ENCODE measurements around the gene PPY. TPM values are rescaled to one million over a fixed set of nuclear protein-coding genes. Genes with fewer than 3 reads are reported as not detected.
"Not testable (repeated sequence)": the region's sequence is repeated elsewhere in the genome, so short reads cannot be mapped to it uniquely, and the experiment has no call there.

PPY gene
- total RNA-seq, 2 experiments from 2014 or later = not detected

DNA sequence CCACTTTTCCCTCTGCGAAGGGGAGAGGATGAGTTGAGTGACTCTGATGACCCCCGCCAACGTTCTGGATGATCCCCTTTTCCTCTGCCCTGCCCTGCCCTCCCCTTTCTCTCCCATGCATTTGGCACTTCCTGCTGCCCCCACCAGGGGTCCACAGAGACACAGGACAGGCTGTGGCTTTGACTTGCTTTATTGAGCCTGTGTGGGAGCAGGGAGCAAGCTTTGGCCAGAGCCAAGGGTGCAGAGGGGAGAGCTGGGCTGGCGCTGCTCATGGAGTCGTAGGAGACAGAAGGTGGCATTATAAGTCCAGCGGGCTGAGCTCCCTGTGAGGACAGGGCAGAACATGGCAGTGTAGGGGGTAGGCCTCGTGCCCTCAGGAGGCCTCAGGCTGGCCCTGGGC lies 1.6 kb downstream of the PPY start:
- ChIA-PET POLR2A (interaction anchor here (0.6 kb wide), 1 partner anchor 571 kb away, joined by 4 read pairs; no protein-coding TSS in a partner anchor), CTCF (interaction anchor here (0.7 to 1.2 kb wide), 2 partner anchors 10 to 17 kb away, joined by 3 read pairs; no protein-coding TSS in a partner anchor)
- Mint-ChIP-seq H3K4me3 (no peak overlapping the region), H3K4me1 (peaks cover 10% of the 10 kb centered on the region), H3K27ac (no peak overlapping the region), H3K36me3 (ENCODE audit: low read depth) (no peaks in the 10 kb centered on the region), H3K27me3 (peaks cover 9% of the 10 kb centered on the region), H3K9me3 (ENCODE audit: low read depth) (no peaks in the 10 kb centered on the region)
- intact Hi-C loops (cut with DNase I, micrococcal nuclease) = no loop called here
- DNase-seq = peak; percentile 43
- no peak for ATAC-seq

DNA sequence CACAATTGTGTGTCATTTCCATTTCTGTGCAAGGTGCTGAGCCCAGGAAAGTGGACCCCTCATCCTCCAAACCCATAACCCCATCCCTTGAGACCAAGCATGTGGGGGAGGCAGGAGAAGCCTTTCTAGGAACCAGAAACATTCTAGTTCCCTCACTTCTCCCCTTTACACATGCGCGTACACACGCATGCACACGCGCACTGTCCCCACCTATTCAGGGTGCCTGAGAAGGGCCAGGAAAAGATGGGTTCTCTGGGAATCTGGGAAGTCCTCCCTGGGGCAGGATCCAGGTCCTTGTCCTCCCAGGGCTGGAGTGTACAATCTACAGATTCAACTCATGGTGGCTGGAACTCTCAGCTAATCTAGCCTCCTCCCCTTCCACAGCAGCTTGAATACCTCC lies 2.4 kb downstream of the PPY start:
- ATAC-seq (no peak), DNase-seq (no peak)
- no peak overlapping the region for H3K27ac Mint-ChIP-seq
- ChIA-PET CTCF (interaction anchor here (1.2 kb wide), 1 partner anchor 9 kb away, joined by 3 read pairs; no protein-coding TSS in a partner anchor), POLR2A (no interaction called here)
- no peaks in the 10 kb centered on the region for H3K36me3 Mint-ChIP-seq (ENCODE audit: low read depth)
- no peak overlapping the region for H3K4me3 Mint-ChIP-seq
- H3K4me1 Mint-ChIP-seq = peaks cover 9% of the 10 kb centered on the region
- peaks cover 9% of the 10 kb centered on the region for H3K27me3 Mint-ChIP-seq
- intact Hi-C loops (cut with DNase I, micrococcal nuclease) = no loop called here
- H3K9me3 Mint-ChIP-seq (ENCODE audit: low read depth) = no peaks in the 10 kb centered on the region

DNA sequence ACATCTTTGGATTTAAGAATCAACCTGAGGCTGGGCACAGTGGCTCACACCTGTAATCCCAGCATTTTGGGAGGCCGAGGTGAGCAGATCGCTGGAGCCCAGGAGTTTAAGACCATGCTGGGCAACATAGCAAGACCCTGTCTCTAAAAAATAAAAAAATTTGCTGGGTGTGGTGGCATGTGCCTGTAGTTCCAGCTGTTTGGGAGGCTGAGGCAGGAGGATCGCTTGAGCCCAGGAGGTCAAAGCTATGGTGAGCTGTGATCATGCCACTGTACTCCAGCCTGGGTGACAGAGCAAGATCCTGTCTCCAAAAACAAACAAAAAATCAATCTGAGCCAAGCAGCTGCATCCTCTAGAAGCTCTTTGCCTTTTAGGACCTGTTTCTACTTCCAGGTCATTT lies 2.8 kb downstream of the PPY start:
- POLR2A ChIA-PET; H3K4me3 Mint-ChIP-seq; intact Hi-C loops (cut with DNase I, micrococcal nuclease); H3K36me3 Mint-ChIP-seq (ENCODE audit: low read depth); H3K27me3 Mint-ChIP-seq; DNase-seq; ATAC-seq; H3K9me3 Mint-ChIP-seq (ENCODE audit: low read depth); H3K27ac Mint-ChIP-seq; H3K4me1 Mint-ChIP-seq: not testable (repeated sequence)
- CTCF ChIA-PET = interaction anchor here (1.0 kb wide), 1 partner anchor 65 kb away, joined by 3 read pairs; no protein-coding TSS in a partner anchor

DNA sequence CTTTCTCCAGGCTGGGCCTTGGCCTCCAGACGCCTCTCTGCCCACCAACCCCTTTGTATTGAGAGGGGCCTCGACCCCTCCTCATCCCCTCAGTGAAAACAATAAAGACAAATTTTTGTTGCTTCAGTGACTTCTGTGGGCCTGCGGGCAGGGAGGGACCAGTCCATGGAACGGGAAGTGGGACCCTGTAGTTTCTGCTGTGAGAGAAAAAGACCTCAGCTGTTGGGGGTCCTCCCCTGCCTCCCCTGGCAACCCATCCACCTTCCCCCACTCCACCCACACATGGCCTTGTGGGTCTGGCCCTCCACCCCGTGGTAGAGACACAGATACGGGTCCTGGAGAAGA lies 3.5 kb downstream of the PPY start:
- peaks cover 4% of the 10 kb centered on the region for H3K4me1 Mint-ChIP-seq
- H3K27me3 Mint-ChIP-seq = peaks cover 9% of the 10 kb centered on the region
- DNase-seq (no peak), ATAC-seq (no peak)
- ChIA-PET POLR2A (no interaction called here), CTCF (interaction anchor here (1.0 kb wide), 2 partner anchors 66 to 103 kb away, joined by 3 to 6 read pairs; no protein-coding TSS in a partner anchor)
- no peak overlapping the region for H3K4me3 Mint-ChIP-seq
- H3K27ac Mint-ChIP-seq = no peak overlapping the region
- no peaks in the 10 kb centered on the region for H3K9me3 Mint-ChIP-seq (ENCODE audit: low read depth)
- H3K36me3 Mint-ChIP-seq (ENCODE audit: low read depth) = no peaks in the 10 kb centered on the region
- intact Hi-C loops (cut with DNase I, micrococcal nuclease) = no loop called here

DNA sequence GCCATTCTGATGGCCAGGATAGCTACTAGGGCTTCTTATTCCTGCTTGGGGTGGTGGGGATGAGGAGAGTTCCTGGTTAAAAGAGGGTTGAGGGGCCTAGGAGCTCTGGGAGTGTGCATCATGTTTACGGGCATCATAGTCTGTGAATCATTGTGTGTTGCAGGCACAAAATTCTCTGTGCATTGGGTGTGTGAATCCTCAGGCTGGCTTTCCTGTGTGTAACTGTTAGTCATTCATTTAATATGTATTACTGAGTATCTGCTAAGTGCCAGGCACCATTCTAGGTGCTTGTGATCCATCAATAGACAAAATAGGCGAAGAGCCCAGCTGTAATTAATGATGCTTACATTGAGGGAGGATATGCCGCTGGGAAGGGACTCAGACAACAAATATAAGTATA lies 5.8 kb downstream of the PPY start:
- Mint-ChIP-seq H3K4me1 (peaks cover 4% of the 10 kb centered on the region), H3K27me3 (peaks cover 9% of the 10 kb centered on the region), H3K27ac (no peak overlapping the region), H3K9me3 (ENCODE audit: low read depth) (no peaks in the 10 kb centered on the region), H3K4me3 (no peak overlapping the region), H3K36me3 (ENCODE audit: low read depth) (no peaks in the 10 kb centered on the region)
- no peak for ATAC-seq
- ChIA-PET POLR2A (no interaction called here), CTCF (interaction anchor here (0.7 to 1.2 kb wide), 3 partner anchors 10 to 13 kb away, joined by 3 read pairs; no protein-coding TSS in a partner anchor)
- intact Hi-C loops (cut with DNase I, micrococcal nuclease) = no loop called here
- DNase-seq = no peak

DNA sequence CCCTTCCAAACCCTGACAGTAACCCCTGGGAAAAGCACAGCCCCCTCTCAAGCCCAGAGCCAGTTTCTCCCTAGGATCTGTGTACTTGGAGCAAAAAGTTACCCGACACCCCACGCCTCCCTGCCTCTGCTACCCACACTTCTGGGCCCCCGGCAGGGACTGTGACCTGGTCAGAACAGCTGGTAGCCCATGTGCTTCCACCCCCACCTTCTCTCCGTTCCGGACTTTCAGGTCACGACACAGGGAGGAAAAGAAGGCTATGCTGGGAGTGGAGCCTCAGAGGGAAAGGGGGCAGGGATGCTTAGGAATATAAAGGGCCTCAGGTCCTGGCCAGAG lies 6.4 kb downstream of the PPY start:
- Mint-ChIP-seq H3K36me3 (ENCODE audit: low read depth) (no peaks in the 10 kb centered on the region), H3K4me3 (no peak overlapping the region), H3K9me3 (ENCODE audit: low read depth) (no peaks in the 10 kb centered on the region), H3K4me1 (peaks cover 4% of the 10 kb centered on the region), H3K27me3 (peaks cover 9% of the 10 kb centered on the region), H3K27ac (no peak overlapping the region)
- POLR2A ChIA-PET = no interaction called here
- DNase-seq = no peak
- CTCF ChIA-PET = interaction anchor here (0.8 to 1.2 kb wide), 2 partner anchors 11 to 12 kb away, joined by 3 read pairs; no protein-coding TSS in a partner anchor
- ATAC-seq = no peak
- intact Hi-C loops (cut with DNase I, micrococcal nuclease) = no loop called here

DNA sequence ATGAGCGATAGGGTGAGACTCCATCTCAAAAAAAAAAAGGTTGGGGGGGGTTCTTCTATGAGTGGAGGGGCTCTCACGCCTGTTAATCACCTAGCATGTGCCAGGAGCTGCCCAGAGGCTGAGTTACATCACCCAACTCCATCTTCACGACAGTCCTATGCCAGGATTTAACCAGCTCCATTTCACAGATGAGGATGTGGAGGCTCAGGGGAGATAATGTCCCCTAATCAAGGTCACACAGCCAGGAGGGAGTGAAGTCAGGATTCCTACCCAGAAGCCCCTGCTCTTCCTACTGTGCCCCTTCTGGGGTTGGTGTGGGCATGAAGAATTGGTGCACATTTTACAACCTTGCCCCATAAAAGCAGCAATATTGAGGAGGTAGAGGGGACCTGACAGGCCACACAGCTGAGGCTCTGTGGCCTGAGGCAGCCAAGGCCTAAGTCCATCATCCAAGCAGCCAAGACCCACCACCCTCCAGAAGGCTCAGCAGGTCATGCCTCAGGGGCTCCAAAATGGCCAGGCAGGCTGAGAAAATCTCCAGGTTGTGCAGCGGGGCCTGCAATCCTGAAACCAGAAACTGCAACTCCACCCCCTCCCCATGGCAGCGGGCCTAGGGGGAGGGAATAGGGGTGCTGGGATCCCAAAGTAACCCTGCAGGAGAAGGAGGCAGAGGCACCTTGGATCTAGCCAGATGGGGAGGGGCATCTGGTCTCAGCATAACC lies 6.9 kb downstream of the PPY start:
- POLR2A ChIA-PET = interaction anchor here (0.6 kb wide), 1 partner anchor 568 kb away, joined by 4 read pairs; no protein-coding TSS in a partner anchor
- DNase-seq (no peak), ATAC-seq (no peak)
- Mint-ChIP-seq H3K36me3 (ENCODE audit: low read depth) (no peaks in the 10 kb centered on the region), H3K4me1 (peaks cover 4% of the 10 kb centered on the region), H3K27me3 (peaks cover 9% of the 10 kb centered on the region), H3K4me3 (no peak overlapping the region), H3K27ac (no peak overlapping the region), H3K9me3 (ENCODE audit: low read depth) (no peaks in the 10 kb centered on the region)
- intact Hi-C loops (cut with DNase I, micrococcal nuclease) = no loop called here
- CTCF ChIA-PET = interaction anchor here (0.6 to 0.8 kb wide), 2 partner anchors 8 to 53 kb away, joined by 3 to 4 read pairs; no protein-coding TSS in a partner anchor

DNA sequence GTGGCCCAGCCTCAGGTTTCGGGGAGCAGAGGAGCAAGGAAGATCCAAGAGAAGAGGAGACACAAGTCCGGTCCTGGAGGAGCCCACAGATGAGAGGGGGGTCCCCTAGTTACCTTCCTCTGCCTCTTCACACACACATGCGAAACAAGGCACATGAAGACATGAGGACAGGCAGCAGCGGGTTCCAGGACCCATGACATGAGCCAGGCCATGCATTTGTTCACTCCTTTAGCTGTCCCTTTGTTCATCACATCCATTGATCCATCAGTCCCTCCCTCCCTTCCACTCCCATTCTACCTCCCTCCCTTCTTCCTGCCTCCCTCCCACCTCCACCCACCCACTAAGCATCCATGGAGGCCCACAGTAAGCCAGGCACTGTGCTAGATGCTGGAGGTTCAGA lies 9.4 kb downstream of the PPY start:
- intact Hi-C loops (cut with DNase I, micrococcal nuclease) = no loop called here
- Mint-ChIP-seq H3K4me3 (no peak overlapping the region), H3K27me3 (peaks cover 3% of the 10 kb centered on the region), H3K4me1 (peaks cover 5% of the 10 kb centered on the region), H3K36me3 (ENCODE audit: low read depth) (no peaks in the 10 kb centered on the region), H3K9me3 (ENCODE audit: low read depth) (no peaks in the 10 kb centered on the region), H3K27ac (no peak overlapping the region)
- POLR2A ChIA-PET = no interaction called here
- no peak for DNase-seq
- CTCF ChIA-PET = interaction anchor here (0.7 to 1.3 kb wide), 2 partner anchors 10 to 17 kb away, joined by 3 to 4 read pairs; no protein-coding TSS in a partner anchor
- ATAC-seq = no peak

DNA sequence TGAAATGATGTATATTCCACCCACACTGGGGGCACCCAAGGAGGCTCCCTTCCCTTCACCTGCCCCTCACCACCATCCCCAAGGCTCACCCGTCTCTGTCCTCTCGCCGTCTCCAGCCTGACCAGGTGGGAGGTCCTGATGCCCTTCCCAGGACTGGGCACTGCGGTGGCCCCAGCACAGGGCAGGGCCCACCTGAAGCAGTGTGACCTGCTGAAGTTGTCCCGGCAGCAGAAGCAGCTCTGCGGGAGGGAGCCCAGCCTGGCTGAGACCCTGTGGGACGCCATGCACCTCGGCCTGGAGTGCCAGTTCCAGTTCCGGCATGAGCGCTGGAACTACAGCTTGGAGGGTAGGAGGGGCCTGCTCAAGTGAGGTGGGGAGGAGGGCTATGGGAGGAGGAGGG lies 9.9 kb downstream of the PPY start:
- Mint-ChIP-seq H3K27ac (no peak overlapping the region), H3K36me3 (ENCODE audit: low read depth) (no peaks in the 10 kb centered on the region), H3K27me3 (peaks cover 6% of the 10 kb centered on the region), H3K9me3 (ENCODE audit: low read depth) (no peaks in the 10 kb centered on the region), H3K4me3 (no peak overlapping the region), H3K4me1 (peaks cover 9% of the 10 kb centered on the region)
- no peak for DNase-seq
- intact Hi-C loops (cut with DNase I, micrococcal nuclease) = no loop called here
- ChIA-PET CTCF (no interaction called here), POLR2A (no interaction called here)
- no peak for ATAC-seq

DNA sequence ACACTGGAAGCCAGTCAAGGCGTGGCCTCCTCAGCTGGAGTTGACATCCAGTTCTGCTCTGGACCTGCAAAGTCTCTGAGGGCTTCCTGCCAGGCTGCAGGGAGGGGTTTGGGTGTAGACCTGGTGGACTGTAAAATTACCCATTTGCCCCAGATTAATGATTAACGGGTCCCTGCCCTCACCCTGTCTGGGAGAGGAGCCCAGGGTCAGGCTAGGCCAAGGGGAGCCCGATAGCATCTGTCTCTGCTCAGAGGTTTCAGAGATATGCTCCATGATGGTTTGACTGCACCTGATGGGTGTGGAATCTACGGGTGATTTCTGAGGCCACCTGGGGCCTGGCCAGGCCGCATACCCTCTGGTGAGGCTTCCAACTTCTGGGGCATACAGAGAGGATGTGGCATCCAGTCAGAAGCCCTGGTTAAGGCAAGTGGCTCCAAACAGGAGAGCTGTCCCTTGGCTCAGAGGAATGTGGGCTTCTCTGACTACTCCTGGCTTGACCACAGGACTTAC lies 11.2 kb downstream of the PPY start:
- POLR2A ChIA-PET = no interaction called here

DNA sequence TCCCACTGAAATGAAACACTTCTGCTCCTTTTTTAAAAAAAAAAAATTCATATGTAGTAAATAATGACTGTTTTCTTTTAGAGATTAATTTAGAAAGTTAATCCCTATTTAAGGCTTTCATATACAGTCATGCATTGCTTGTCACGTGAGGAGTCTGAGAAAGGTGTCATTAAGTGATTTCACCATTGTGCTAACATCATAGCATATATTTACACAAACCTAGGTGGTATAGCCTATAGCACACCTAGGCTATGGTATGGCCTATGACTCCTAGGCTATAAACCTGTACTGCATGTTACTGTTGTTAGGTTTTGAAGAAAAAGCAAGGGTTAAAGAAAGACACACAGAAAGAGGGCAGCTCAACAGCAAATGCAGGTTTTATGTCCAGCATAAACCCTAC lies 13.7 kb downstream of the PPY start:
- ATAC-seq = peak; percentile 63
- Mint-ChIP-seq H3K4me3 (no peak overlapping the region), H3K27me3 (peaks cover 3% of the 10 kb centered on the region), H3K4me1 (peaks cover 21% of the 10 kb centered on the region), H3K9me3 (ENCODE audit: low read depth) (no peaks in the 10 kb centered on the region), H3K36me3 (ENCODE audit: low read depth) (no peaks in the 10 kb centered on the region), H3K27ac (no peak overlapping the region)
- intact Hi-C loops (cut with DNase I, micrococcal nuclease) = no loop called here
- POLR2A ChIA-PET = no interaction called here
- CTCF ChIA-PET = interaction anchor here (0.9 to 7.3 kb wide), 4 partner anchors 16 to 195 kb away, joined by 3 to 42 read pairs (median 19); partner anchors contain the start of genes HDAC5 and PPY
- no peak for DNase-seq

More for the DNA sequence above, 11.2 kb downstream of the PPY start:
- no peaks in the 10 kb centered on the region for H3K36me3 Mint-ChIP-seq (ENCODE audit: low read depth)
- no peak overlapping the region for H3K4me3 Mint-ChIP-seq
- intact Hi-C loops (cut with DNase I, micrococcal nuclease) = no loop called here
- CTCF ChIA-PET = interaction anchor here (1.0 to 1.2 kb wide), 2 partner anchors 9 to 13 kb away, joined by 3 read pairs; no protein-coding TSS in a partner anchor
- H3K4me1 Mint-ChIP-seq = peaks cover 15% of the 10 kb centered on the region
- ATAC-seq (no peak), DNase-seq (no peak)
- no peaks in the 10 kb centered on the region for H3K9me3 Mint-ChIP-seq (ENCODE audit: low read depth)
- H3K27ac Mint-ChIP-seq = no peak overlapping the region
- H3K27me3 Mint-ChIP-seq = peaks cover 3% of the 10 kb centered on the region

DNA sequence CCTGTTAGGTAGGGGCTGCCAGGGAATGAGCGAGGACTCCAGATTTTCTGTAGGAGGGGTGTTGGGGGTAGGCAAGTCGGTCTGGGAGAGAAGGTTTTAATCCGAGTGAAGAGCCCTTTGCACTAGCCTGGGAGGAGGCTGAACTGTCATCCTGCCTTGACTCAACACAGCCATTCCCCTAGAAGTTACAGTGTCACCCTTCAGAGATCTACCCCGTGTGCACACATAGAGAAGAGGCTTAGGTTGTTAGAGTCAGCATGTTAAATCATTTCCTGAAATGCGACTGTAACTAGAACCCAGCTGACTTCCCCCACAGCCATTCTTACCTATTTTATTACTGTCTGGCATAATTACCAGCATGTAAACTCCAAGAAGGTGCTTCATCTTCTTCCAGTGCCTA lies 14.3 kb downstream of the PPY start:
- ATAC-seq (peak; percentile 85), DNase-seq (peak; percentile 22)
- H3K36me3 Mint-ChIP-seq (ENCODE audit: low read depth); H3K27me3 Mint-ChIP-seq; H3K9me3 Mint-ChIP-seq (ENCODE audit: low read depth); POLR2A ChIA-PET; intact Hi-C loops (cut with DNase I, micrococcal nuclease): not testable (repeated sequence)
- CTCF ChIA-PET = interaction anchor here (0.9 to 7.3 kb wide), 4 partner anchors 17 to 196 kb away, joined by 3 to 42 read pairs (median 19); partner anchors contain the start of genes HDAC5 and PPY
- peaks cover 21% of the 10 kb centered on the region for H3K4me1 Mint-ChIP-seq
- peak overlapping the region; percentile 68 for H3K4me3 Mint-ChIP-seq
- H3K27ac Mint-ChIP-seq = peak overlapping the region; percentile 74

All from activated CD4-positive, alpha-beta T cell treated with anti-CD3 and anti-CD28 coated beads for 36 hours (primary cell).